Airway epithelial cell (primary cell): Measurements from ENCODE around the gene SHQ1. TPM values are rescaled to one million over a fixed set of nuclear protein-coding genes. Genes with fewer than 3 reads are reported as not detected.

ENCODE experiments used
- total RNA-seq: library from RNA; depleted of rRNA; stranded (reverse); fragments of >200 nt; gene quantifications from 2 replicates; pipeline ENCODE4 v1.2.3, GENCODE V29; 2015

Gene SHQ1
- 11.7 and 12.4 TPM in 2 replicates for total RNA-seq

DNA sequence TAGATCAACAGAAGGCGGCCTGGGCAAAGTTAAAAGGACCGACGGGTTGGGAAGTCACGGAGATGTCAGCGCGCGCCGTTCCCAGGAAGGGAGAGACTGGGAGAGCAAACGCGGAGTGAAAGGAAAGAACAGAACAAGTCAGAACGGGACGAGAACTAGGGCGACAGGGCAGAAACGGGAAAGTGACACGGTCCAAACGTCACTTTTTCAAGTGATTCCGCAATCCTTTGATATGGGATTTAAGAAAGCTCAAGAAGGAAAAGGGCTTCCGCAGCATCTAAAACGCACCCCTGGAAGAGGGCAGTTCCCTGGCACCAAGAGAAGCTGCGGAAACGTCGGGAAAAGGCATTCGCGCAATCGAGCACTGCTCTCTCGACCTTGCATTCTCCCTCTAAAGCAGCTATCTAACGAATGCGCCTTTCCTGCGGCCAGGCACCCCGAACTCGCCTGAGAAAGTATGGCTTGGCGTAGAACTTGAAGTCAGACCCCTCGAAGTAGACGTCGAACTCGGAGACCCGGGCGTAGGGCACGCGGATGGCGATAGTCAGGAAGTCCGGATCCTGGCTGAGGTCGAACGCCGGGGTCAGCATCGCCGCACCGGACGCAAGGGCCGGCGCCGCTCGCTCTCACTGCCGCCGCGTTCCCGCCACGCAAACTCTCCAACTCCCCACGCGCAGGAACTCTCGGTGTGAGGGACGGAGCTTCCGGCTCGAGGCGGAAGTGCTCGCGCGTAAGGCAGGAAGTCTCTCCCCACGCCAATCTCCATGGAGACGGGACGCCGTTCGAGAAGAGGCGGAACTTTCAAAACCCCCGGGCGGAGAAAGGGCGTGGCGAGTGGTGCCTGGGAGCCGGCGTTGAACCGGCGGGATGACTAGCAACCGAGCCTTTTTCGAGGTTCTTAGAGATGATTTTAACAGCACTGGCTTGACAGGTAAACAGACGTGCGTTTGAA is at the start of gene SHQ1:
SHQ1 (minus strand) TSS at position 695 of the 952 bp plus-strand sequence; CDS start at position 590, 105 bp downstream.

DNA sequence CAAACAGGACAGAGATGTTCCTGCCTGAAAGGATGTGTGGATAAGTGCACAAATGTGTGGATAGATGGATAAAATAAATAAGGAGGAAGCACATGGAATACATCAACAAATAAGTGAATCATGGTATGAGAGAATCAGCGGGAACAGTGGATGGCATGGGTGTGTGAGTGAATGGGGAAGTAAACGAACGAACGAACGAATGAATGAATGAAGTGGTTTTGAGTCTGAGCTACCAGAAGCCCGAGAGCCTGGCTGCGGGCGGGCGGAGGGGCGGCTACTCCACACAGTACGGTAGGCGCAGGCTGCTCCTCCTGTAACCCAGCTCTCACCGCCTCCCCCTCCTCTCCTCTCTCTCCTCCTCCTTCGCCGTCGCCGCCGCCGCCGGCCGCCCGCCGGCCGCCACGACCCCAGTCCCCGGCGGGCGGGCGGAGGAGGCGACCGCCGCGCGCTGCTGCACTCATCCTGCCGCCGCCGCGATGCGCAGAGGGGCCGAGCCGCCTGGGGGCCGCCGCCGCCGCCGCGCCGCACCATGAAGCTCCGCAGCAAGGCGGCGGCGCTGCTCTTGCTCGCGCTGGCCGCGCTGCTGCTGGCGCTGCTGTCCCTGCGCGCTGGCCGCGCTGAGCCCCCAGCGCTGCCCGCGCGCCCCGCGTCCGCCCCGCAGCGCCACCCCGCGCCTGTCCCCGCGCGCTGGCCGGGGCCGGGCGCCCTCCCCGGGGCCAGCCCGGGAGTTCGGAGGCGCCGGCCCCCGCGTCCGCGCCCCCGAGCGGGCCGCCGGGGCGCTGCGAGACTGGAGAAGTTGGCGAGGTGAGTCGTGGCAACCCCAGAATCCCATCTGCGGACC is 39.7 kb upstream of the SHQ1 start, which contains the start of gene GXYLT2:
GXYLT2 (plus strand) TSS at position 342 of the 841 bp plus-strand sequence; CDS start at position 530, 188 bp downstream.

Other genes with a start within 250 kb of the SHQ1 start
- 5.5 and 10.7 TPM in 2 replicates for gene GXYLT2, start 39.6 kb upstream of the SHQ1 start, total RNA-seq
- gene PPP4R2, start 148.4 kb upstream of the SHQ1 start, total RNA-seq, result 23.0 and 33.5 TPM in 2 replicates
- 0.51 and 1.2 TPM in 2 replicates for gene EBLN2, start 213.2 kb upstream of the SHQ1 start, total RNA-seq